Stimulated activated CD8-positive, alpha-beta memory T cell treated with anti-CD3 and anti-CD28 coated beads, Interleukin-4, amount 100 ng/mL, for 24 hours (primary cell): ENCODE data around the gene RGL1.

Experiments
- DNase-seq: peaks from one replicate; pipeline ENCODE4 v3.0.0-alpha.2; 2020; ENCODE audit warnings: low read depth

RGL1 gene

GRCh38 chr1:183916574-183916973 lies 111.7 kb downstream of the RGL1 start:
- no peak for DNase-seq

GRCh38 chr1:183918589-183918988 lies 113.7 kb downstream of the RGL1 start:
- no peak for DNase-seq

GRCh38 chr1:183920651-183921050 lies 115.7 kb downstream of the RGL1 start:
- DNase-seq: no peak

GRCh38 chr1:183922197-183922596 lies 117.3 kb downstream of the RGL1 start:
- no peak for DNase-seq

- no peak for DNase-seq
Observed at GRCh38 chr1:183925947-183926346, 121.0 kb downstream of the RGL1 start.

GRCh38 chr1:183926983-183927382 lies 122.1 kb downstream of the RGL1 start:
- DNase-seq: no peak

GRCh38 chr1:183931646-183932271 lies 126.8 kb downstream of the RGL1 start:
- DNase-seq: no peak

- DNase-seq: no peak
Observed at GRCh38 chr1:183932412-183932811, 127.5 kb downstream of the RGL1 start.

GRCh38 chr1:183933528-183934179 lies 128.7 kb downstream of the RGL1 start:
- DNase-seq: no peak

GRCh38 chr1:183934314-183934713 lies 129.4 kb downstream of the RGL1 start:
- no peak for DNase-seq

GRCh38 chr1:183936009-183936408 lies 131.1 kb downstream of the RGL1 start:
- no peak for DNase-seq

GRCh38 chr1:183936791-183937190 lies 131.9 kb downstream of the RGL1 start:
- no peak for DNase-seq

GRCh38 chr1:183937611-183938010 lies 132.7 kb downstream of the RGL1 start:
- no peak for DNase-seq

- no peak for DNase-seq
Observed at GRCh38 chr1:183941001-183941400, 136.1 kb downstream of the RGL1 start.

GRCh38 chr1:183942933-183943693 lies 138.2 kb downstream of the RGL1 start:
- no peak for DNase-seq

GRCh38 chr1:183945428-183946319 lies 140.8 kb downstream of the RGL1 start:
- no peak for DNase-seq

- DNase-seq: no peak
Observed at GRCh38 chr1:183946320-183946613, 141.3 kb downstream of the RGL1 start.

GRCh38 chr1:183947988-183948387 lies 143.1 kb downstream of the RGL1 start:
- no peak for DNase-seq

- DNase-seq: no peak
Observed at GRCh38 chr1:183952101-183952500, 147.2 kb downstream of the RGL1 start.

- DNase-seq: no peak
Observed at GRCh38 chr1:183953031-183953430, 148.1 kb downstream of the RGL1 start.

GRCh38 chr1:183954496-183954895 lies 149.6 kb downstream of the RGL1 start:
- DNase-seq: no peak

- DNase-seq: peak; percentile 15
Observed at GRCh38 chr1:183956559-183957188, 151.8 kb downstream of the RGL1 start.
